Measurements from ENCODE around the gene SORBS1.

- no peak for TF ChIP-seq EZH2phosphoT487 (IDR thresholded peaks at IDR 0.05; ENCODE audit: insufficient read depth, low read depth)
- TF ChIP-seq EZH2 (IDR thresholded peaks at IDR 0.05; ENCODE audit: insufficient read depth, poor library complexity, severe bottlenecking), result no peak
These were observed 241.9 kb downstream of the SORBS1 start for GRCh38 chr10:95319239-95319638.

Data from GM23248 (cell line).